ENCODE results near the gene STARD3NL. TPM values are rescaled to one million over a fixed set of nuclear protein-coding genes. Genes with fewer than 3 reads are reported as not detected.
"Not testable (repeated sequence)": the region's sequence is repeated elsewhere in the genome, so short reads cannot be mapped to it uniquely, and the experiment has no call there.

Gene STARD3NL
- total and polyA plus RNA-seq, 10 of the 15 experiments (the other 5 are each of a cell fraction or from before 2014, with no cell fraction given): 66.1 to 133 (median 85.7) TPM

GRCh38 chr7:38262545-38262944, 84.5 kb downstream of the STARD3NL start (continued):
- no peak for TF ChIP-seq ZNF592 (IDR thresholded peaks at IDR 0.05)
- TF ChIP-seq SMARCA5 (IDR thresholded peaks at IDR 0.05): no peak
- no peak for TF ChIP-seq CREM (IDR thresholded peaks at IDR 0.05; ENCODE audit: low read depth)
- TF ChIP-seq MLLT1 (IDR thresholded peaks at IDR 0.05): no peak
- TF ChIP-seq SMC3 (IDR thresholded peaks at IDR 0.05; ENCODE audit: borderline replicate concordance, low read length): no peak
- TF ChIP-seq KAT2A (conservative IDR thresholded peaks at IDR 0.05; ENCODE audit: control insufficient read depth, low read depth, low read length): no peak

- RAD21 ChIA-PET (ENCODE audit: unreplicated experiment); CTCF ChIA-PET: not testable (repeated sequence)
Measured at GRCh38 chr7:38263274-38263673, 85.2 kb downstream of the STARD3NL start.

GRCh38 chr7:38264602-38265001, 86.6 kb downstream of the STARD3NL start:
- H3K79me2 ChIP-seq (ENCODE audit: control insufficient read depth, insufficient read depth, low read length); H3K27ac ChIP-seq (ENCODE audit: control insufficient read depth, insufficient read depth); DNase-seq (ENCODE audit: low read depth, low spot score); H4K20me1 ChIP-seq (ENCODE audit: control insufficient read depth, insufficient read depth); BruUV-seq (replicated peaks); FAIRE-seq; ATAC-seq; H2AFZ ChIP-seq (ENCODE audit: control insufficient read depth, low read depth, low read length); H3K27me3 ChIP-seq (replicated peaks in 1 of 2; ENCODE audit: control insufficient read depth in 2 of 2, insufficient read depth in 2 of 2, low read length in 1 of 2); CTCF ChIA-PET; H3K9ac ChIP-seq (ENCODE audit: control insufficient read depth, insufficient read depth, low read length); H3K36me3 ChIP-seq (ENCODE audit: control insufficient read depth in 2 of 2, insufficient read depth in 2 of 2, low read length in 1 of 2); H3K4me3 ChIP-seq; H3K4me1 ChIP-seq (ENCODE audit: control insufficient read depth, insufficient read depth, low read length); RAD21 ChIA-PET (ENCODE audit: unreplicated experiment); H3K9me3 ChIP-seq (replicated peaks; ENCODE audit: control insufficient read depth, insufficient read depth, low read length); intact Hi-C loops (cut with micrococcal nuclease; ENCODE audit: unreplicated experiment); in situ Hi-C loops (cut with MboI); H3K4me2 ChIP-seq (ENCODE audit: control insufficient read depth, insufficient read depth): not testable (repeated sequence)
- WGBS (ENCODE audit: insufficient coverage, insufficient replicate concordance, low lambda C conversion rate, missing lambda C conversion rate): 0% methylated on average over 1 of the region's 1 CpG
- ChIA-PET POLR2A (interaction anchor here (0.6 kb wide), 1 partner anchor 10 kb away, joined by 3 read pairs; no protein-coding TSS in a partner anchor), SMC1A (ENCODE audit: uncharacterized antibody, unreplicated experiment) (interaction anchor here (1.2 kb wide), 1 partner anchor 42 kb away, joined by 3 read pairs; no protein-coding TSS in a partner anchor)

More at GRCh38 chr7:38263274-38263673, 85.2 kb downstream of the STARD3NL start:
- POLR2A ChIA-PET; SMC1A ChIA-PET (ENCODE audit: uncharacterized antibody, unreplicated experiment); ATAC-seq; H3K4me2 ChIP-seq (ENCODE audit: control insufficient read depth, insufficient read depth); H3K4me3 ChIP-seq; H3K79me2 ChIP-seq (ENCODE audit: control insufficient read depth, insufficient read depth, low read length); intact Hi-C loops (cut with micrococcal nuclease; ENCODE audit: unreplicated experiment); H2AFZ ChIP-seq (ENCODE audit: control insufficient read depth, low read depth, low read length); H3K36me3 ChIP-seq (ENCODE audit: control insufficient read depth in 2 of 2, insufficient read depth in 2 of 2, low read length in 1 of 2); H4K20me1 ChIP-seq (ENCODE audit: control insufficient read depth, insufficient read depth); H3K9ac ChIP-seq (ENCODE audit: control insufficient read depth, insufficient read depth, low read length); BruUV-seq (replicated peaks); H3K27ac ChIP-seq (ENCODE audit: control insufficient read depth, insufficient read depth); FAIRE-seq; H3K9me3 ChIP-seq (replicated peaks; ENCODE audit: control insufficient read depth, insufficient read depth, low read length); in situ Hi-C loops (cut with MboI); H3K4me1 ChIP-seq (ENCODE audit: control insufficient read depth, insufficient read depth, low read length); H3K27me3 ChIP-seq (replicated peaks in 1 of 2; ENCODE audit: control insufficient read depth in 2 of 2, insufficient read depth in 2 of 2, low read length in 1 of 2); DNase-seq (ENCODE audit: low read depth, low spot score): not testable (repeated sequence)
- WGBS (ENCODE audit: insufficient coverage, insufficient replicate concordance, low lambda C conversion rate, missing lambda C conversion rate): 77% methylated on average over 1 of the region's 1 CpG
